Keratinocyte (primary cell): ENCODE data around the gene UBIAD1. TPM values are rescaled to one million over a fixed set of nuclear protein-coding genes. Genes with fewer than 3 reads are reported as not detected.

Experiments
- DNase-seq: peaks from one replicate; pipeline ENCODE4 v3.0.0-alpha.2; 2011; ENCODE audit warnings: low read depth, missing footprints, low spot score
- FAIRE-seq: peaks from 2 replicates; lab custom pipeline; 2011; peaks lifted over from hg19 to GRCh38; lab: Jason Lieb, UNC
- H2AFZ ChIP-seq: 2 replicates; pipeline ENCODE4 v1.6.0; 2012; ENCODE audit warnings: low read length, control low read depth, inconsistent platforms; ENCODE audit not compliant: control insufficient read depth
- H3K27ac ChIP-seq: 2 replicates; pipeline ENCODE4 v1.5.1; 2011; ENCODE audit warnings: low read length; ENCODE audit not compliant: control insufficient read depth, insufficient read depth
- H3K27me3 ChIP-seq: 3 replicates; pipeline ENCODE4 v1.6.0; 2011; ENCODE audit warnings: low read length; ENCODE audit not compliant: control insufficient read depth, insufficient read depth; ENCODE audit errors: extremely low read depth
- H3K36me3 ChIP-seq, 2 experiments: 2 replicates in 1 of 2; 3 replicates in 1 of 2; pipeline ENCODE4 v1.5.1; 2011; ENCODE audit warnings: low read length in 2 of 2, mild to moderate bottlenecking in 1 of 2; ENCODE audit not compliant: control insufficient read depth in 2 of 2, insufficient read depth in 2 of 2; ENCODE audit errors: extremely low read depth in 1 of 2
- H3K4me1 ChIP-seq: 3 replicates; pipeline ENCODE4 v1.5.1; 2011; ENCODE audit warnings: low read length; ENCODE audit not compliant: control insufficient read depth, insufficient read depth; ENCODE audit errors: extremely low read depth
- H3K4me2 ChIP-seq: 3 replicates; pipeline ENCODE4 v1.6.0; 2011; ENCODE audit warnings: low read depth, low read length; ENCODE audit not compliant: control insufficient read depth, insufficient read depth; ENCODE audit errors: extremely low read depth
- H3K4me3 ChIP-seq, 3 experiments: fragments of 200-600 bp in 1 of 3; sonication (generic) in 1 of 3; 2 replicates in 2 of 3; 3 replicates in 1 of 3; pipeline ENCODE4 v1.5.1; 2011 to 2016; ENCODE audit warnings: low read length in 3 of 3, mild to moderate bottlenecking in 3 of 3, control low read depth in 2 of 3, inconsistent platforms in 1 of 3, low read depth in 1 of 3, mixed read lengths in 1 of 3, mixed run types in 1 of 3, moderate library complexity in 1 of 3; ENCODE audit not compliant: control insufficient read depth in 2 of 3, insufficient read depth in 2 of 3; ENCODE audit errors: extremely low read depth in 1 of 3
- H3K79me2 ChIP-seq: 2 replicates; pipeline ENCODE4 v1.6.0; 2012; ENCODE audit warnings: low read length; ENCODE audit not compliant: control insufficient read depth, insufficient read depth
- H3K9ac ChIP-seq: 3 replicates; pipeline ENCODE4 v1.6.0; 2011; ENCODE audit warnings: low read length; ENCODE audit not compliant: control insufficient read depth, insufficient read depth; ENCODE audit errors: extremely low read depth
- H3K9me1 ChIP-seq: 3 replicates; pipeline ENCODE4 v1.6.0; 2011; ENCODE audit warnings: low read length; ENCODE audit not compliant: control insufficient read depth, insufficient read depth; ENCODE audit errors: extremely low read depth
- H3K9me3 ChIP-seq: 2 replicates; pipeline ENCODE4 v1.5.1; 2012; ENCODE audit warnings: low read depth, low read length; ENCODE audit not compliant: control insufficient read depth
- H4K20me1 ChIP-seq: 3 replicates; pipeline ENCODE4 v1.6.0; 2011; ENCODE audit warnings: low read length; ENCODE audit not compliant: control insufficient read depth, insufficient read depth; ENCODE audit errors: extremely low read depth
- CTCF ChIP-seq, 3 experiments: IDR thresholded peaks in 1 of 3; conservative IDR thresholded peaks in 1 of 3; optimal IDR thresholded peaks in 1 of 3; 2 replicates in 2 of 3; 3 replicates in 1 of 3; pipeline versions ENCODE3 to v1.5.1; 2011; ENCODE audit warnings: low read length in 3 of 3, mild to moderate bottlenecking in 3 of 3, moderate library complexity in 2 of 3, control low read depth in 1 of 3, inconsistent platforms in 1 of 3; ENCODE audit not compliant: insufficient read depth in 2 of 3; ENCODE audit errors: extremely low read depth in 1 of 3
- EZH2 ChIP-seq: IDR thresholded peaks from one replicate; pipeline ENCODE4 v1.6.1; 2012; ENCODE audit warnings: inconsistent platforms, mild to moderate bottlenecking, low read length, moderate library complexity
- dilution Hi-C: fragments of 300-500 bp; cut with MboI; formaldehyde crosslinking; loops from one replicate; pipeline ENCODE4 v1.7.0; 2020; ENCODE audit warnings: low sequenced_read_pairs; ENCODE audit not compliant: extremely low pct_ligation_motif_present
- polyA plus RNA-seq, 5 experiments: library from polyadenylated mRNA; depleted of rRNA in 3 of 5; stranded (reverse) in 3 of 5; stranded (forward) in 1 of 5; unstranded in 1 of 5; fragments of >200 nt; gene quantifications; 1 replicate in 1 of 5; 2 replicates in 3 of 5; 3 replicates in 1 of 5; pipeline versions ENCODE4 v1.2.1 to v1.2.3, GENCODE V29; 2011 to 2012; ENCODE audit warnings: missing spikeins in 2 of 5, low read depth in 1 of 5, low replicate concordance in 1 of 5

Gene UBIAD1
- polyA plus RNA-seq, 1 donor (not counting 4 experiments of a cell fraction or from before 2014, with no cell fraction given) = 9.9 TPM

GRCh38 chr1:11248169-11248568 is 24.8 kb upstream of the UBIAD1 start:
- dilution Hi-C loops = no loop called here
- H3K36me3 ChIP-seq = peaks cover 13 to 18% of the 10 kb centered on the region in 2 experiments

GRCh38 chr1:11252538-11252937 is 20.5 kb upstream of the UBIAD1 start:
- no peaks in the 10 kb centered on the region for H3K9me3 ChIP-seq
- H3K4me3 ChIP-seq = no peak overlapping the region
- no peaks in the 10 kb centered on the region for H3K9me1 ChIP-seq
- dilution Hi-C loops = no loop called here
- no peak for FAIRE-seq
- H3K4me2 ChIP-seq = no peak overlapping the region
- H3K27ac ChIP-seq = no peak overlapping the region
- no peak overlapping the region for H2AFZ ChIP-seq
- H3K9ac ChIP-seq = no peak overlapping the region
- no peaks in the 10 kb centered on the region for H3K4me1 ChIP-seq
- H3K36me3 ChIP-seq = peaks cover 17 to 27% of the 10 kb centered on the region in 2 experiments
- no peaks in the 10 kb centered on the region for H3K27me3 ChIP-seq
- H4K20me1 ChIP-seq = no peaks in the 10 kb centered on the region
- DNase-seq = no peak
- H3K79me2 ChIP-seq = no peaks in the 10 kb centered on the region
- TF ChIP-seq CTCF (optimal IDR thresholded peaks at IDR 0.05 in 1 of 3, IDR thresholded peaks at IDR 0.05 in 1 of 3, conservative IDR thresholded peaks at IDR 0.05 in 1 of 3; ENCODE audit: extremely low read depth in 1 of 3, insufficient read depth in 2 of 3, low read length in 3 of 3) = no peak

More at GRCh38 chr1:11248169-11248568, 24.8 kb upstream of the UBIAD1 start:
- no peak for FAIRE-seq
- Histone ChIP-seq H2AFZ (no peak overlapping the region), H3K9ac (no peak overlapping the region), H4K20me1 (no peaks in the 10 kb centered on the region), H3K4me1 (no peaks in the 10 kb centered on the region), H3K27me3 (no peaks in the 10 kb centered on the region), H3K9me1 (no peaks in the 10 kb centered on the region), H3K4me2 (no peak overlapping the region), H3K9me3 (no peaks in the 10 kb centered on the region), H3K4me3 (no peak overlapping the region), H3K27ac (no peak overlapping the region), H3K79me2 (no peaks in the 10 kb centered on the region)
- DNase-seq = no peak
- no peak for TF ChIP-seq CTCF (optimal IDR thresholded peaks at IDR 0.05 in 1 of 3, IDR thresholded peaks at IDR 0.05 in 1 of 3, conservative IDR thresholded peaks at IDR 0.05 in 1 of 3; ENCODE audit: extremely low read depth in 1 of 3, insufficient read depth in 2 of 3, low read length in 3 of 3)
- TF ChIP-seq EZH2 = no peak
